GM19467 (cell line): Measurements from ENCODE around the gene GRIN3B.

Source experiments
- ATAC-seq: cut with Tn5 transposase; IDR thresholded peaks from one replicate; pipeline ENCODE4 v1.9.1; 2021; ENCODE audit warnings: mild to moderate bottlenecking, moderate library complexity; ENCODE audit not compliant: unreplicated experiment

The GRIN3B gene

GRCh38 chr19:964116-964520 lies 36.1 kb upstream of the GRIN3B start:
- no peak for ATAC-seq

- ATAC-seq: no peak
Observed at GRCh38 chr19:964761-965694, 35.2 kb upstream of the GRIN3B start.

- ATAC-seq: no peak
Observed at GRCh38 chr19:966485-967088, 33.6 kb upstream of the GRIN3B start.

- ATAC-seq: no peak
Observed at GRCh38 chr19:970695-971094, 29.5 kb upstream of the GRIN3B start.

- ATAC-seq: no peak
Observed at GRCh38 chr19:971795-972194, 28.4 kb upstream of the GRIN3B start.

- ATAC-seq: no peak
Observed at GRCh38 chr19:972281-972680, 27.9 kb upstream of the GRIN3B start.

GRCh38 chr19:973726-974563 lies 26.3 kb upstream of the GRIN3B start:
- no peak for ATAC-seq

- ATAC-seq: no peak
Observed at GRCh38 chr19:974564-975257, 25.5 kb upstream of the GRIN3B start.

GRCh38 chr19:976476-976875 lies 23.7 kb upstream of the GRIN3B start:
- no peak for ATAC-seq

- ATAC-seq: no peak
Observed at GRCh38 chr19:977058-977464, 23.2 kb upstream of the GRIN3B start.

- ATAC-seq: no peak
Observed at GRCh38 chr19:979318-979741, 20.9 kb upstream of the GRIN3B start.

GRCh38 chr19:980133-980998 lies 19.9 kb upstream of the GRIN3B start:
- ATAC-seq: no peak

GRCh38 chr19:982567-983170 lies 17.6 kb upstream of the GRIN3B start:
- peak; percentile 39 for ATAC-seq

GRCh38 chr19:984165-984967 lies 15.9 kb upstream of the GRIN3B start, which contains the start of gene WDR18:
Gene WDR18 (plus strand): TSS chr19:984345. CDS start chr19:984354, 9 bp downstream.
- peak; percentile 69 for ATAC-seq

- ATAC-seq: no peak
Observed at GRCh38 chr19:986083-986482, 14.1 kb upstream of the GRIN3B start.

GRCh38 chr19:988081-988480 lies 12.1 kb upstream of the GRIN3B start:
- no peak for ATAC-seq

- no peak for ATAC-seq
Observed at GRCh38 chr19:988510-988909, 11.7 kb upstream of the GRIN3B start.

- no peak for ATAC-seq
Observed at GRCh38 chr19:989381-990081, 10.7 kb upstream of the GRIN3B start.
